GM21515 (cell line): ENCODE results near the gene FAM240A.

Experiments used
- ATAC-seq: cut with Tn5 transposase; IDR thresholded peaks from one replicate; pipeline ENCODE4 v1.9.1; 2021; ENCODE audit not compliant: unreplicated experiment

Gene FAM240A

DNA sequence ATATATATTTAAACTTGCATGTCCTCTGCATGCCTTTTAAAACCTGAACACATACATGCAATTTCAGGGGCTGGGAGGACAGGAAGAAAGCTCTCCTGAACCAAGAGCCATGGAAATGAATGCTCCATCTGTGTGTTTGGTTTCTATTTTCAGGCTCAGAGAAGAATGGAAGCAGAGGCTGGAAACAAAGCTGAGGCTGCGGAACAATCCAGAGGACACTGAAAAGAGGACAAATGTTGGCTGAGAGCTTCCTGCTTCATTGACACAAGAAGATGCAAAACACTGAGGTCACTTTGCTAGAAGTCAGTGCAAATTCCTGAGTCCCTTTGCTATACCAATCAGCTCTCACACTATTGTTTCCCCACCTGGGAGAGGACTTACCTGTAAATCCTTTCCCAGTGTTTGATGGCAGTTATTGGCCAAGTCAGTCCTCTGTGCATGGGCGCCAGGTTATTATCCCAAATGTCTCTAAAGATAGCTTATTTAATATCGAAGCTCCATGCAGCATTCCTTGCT is 12.7 kb downstream of the FAM240A start:
- no peak for ATAC-seq

DNA sequence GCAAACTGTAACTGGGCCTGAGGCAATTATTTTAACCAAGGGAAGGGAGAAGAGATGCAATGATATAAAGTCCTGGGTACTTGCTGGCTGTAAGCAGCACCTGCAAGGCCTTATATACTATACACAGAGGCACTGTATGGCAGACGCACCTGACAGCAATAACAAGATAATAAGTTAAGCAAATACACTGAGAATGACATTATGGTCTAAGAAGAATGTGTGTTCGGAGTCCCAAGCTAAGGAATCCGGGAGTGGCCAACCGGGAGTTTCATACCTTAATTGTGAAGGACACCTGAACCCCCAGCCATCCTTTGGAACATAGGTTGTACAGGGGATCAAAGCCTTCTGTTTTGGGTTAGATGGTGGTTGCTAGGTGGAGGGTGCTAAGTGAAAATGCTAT is 13.7 kb downstream of the FAM240A start:
- ATAC-seq: no peak

DNA sequence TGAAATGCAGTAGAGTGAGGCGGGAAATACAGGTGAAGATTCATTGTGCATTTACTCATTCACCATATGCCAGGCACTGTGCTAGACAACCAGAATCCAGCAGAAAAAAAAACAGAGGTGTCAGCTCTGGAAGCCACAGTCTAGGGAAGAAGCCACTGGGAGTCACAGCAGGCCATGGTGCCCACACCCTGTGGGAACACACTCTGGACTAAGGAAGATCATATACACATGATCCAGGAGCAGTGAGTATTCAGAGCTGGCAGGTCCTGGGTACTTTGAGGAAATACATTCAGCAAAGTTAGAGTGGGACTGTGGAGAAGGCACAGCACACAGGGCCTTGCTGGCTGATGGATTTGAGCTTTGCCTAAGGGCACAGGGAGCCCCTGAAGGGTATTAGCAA is 14.8 kb downstream of the FAM240A start:
- no peak for ATAC-seq

- no peak for ATAC-seq
Measured at GRCh38 chr3:46628901-46629369, 16.6 kb downstream of the FAM240A start.

DNA sequence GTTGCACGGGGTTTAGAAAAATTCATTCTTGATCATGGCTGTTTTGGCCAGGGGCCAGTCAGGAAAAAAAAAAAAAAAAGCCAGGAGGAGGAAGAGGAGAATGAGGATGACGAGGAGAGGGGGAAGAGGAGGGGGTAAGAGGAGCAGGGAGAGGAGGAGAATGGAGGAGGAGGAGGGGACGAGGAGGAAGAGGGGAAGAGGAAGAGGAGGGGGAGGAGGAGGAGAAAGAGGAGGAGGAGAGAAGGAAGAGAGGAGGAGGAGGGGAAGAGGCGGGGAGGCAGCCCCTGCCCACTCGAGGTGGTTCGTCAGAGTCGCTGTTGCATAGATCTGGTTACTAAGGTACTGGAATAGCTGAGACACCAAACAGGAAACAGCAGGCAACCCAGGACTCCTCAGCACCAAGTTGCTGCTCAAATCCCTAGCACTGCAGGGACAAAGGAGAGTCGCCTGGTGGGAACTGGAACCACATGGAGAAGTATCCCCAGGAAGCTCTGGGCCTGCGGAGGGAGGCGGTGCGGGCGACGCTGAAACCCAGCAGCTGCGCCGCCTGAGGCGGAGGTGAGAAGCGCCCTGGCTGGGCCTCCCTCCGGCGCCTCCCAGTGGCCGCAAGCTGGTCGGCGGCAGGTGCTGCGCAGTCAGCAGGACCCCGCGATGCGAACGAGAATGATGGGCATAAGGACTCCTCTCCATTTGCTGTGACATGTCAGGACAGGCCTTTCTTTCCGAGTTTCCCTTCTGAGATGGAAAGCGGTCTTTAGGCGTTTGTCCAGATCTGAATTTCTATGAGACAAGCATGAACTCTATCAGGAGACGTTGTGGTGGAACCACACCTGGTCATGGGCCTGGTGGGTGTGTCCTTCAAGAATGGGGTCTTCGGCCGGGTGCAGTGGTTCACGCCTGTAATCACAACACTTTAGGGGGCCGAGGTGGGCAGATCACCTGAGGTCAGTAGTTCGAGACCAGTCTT is 17.5 kb downstream of the FAM240A start:
- ATAC-seq: peak; percentile 89

DNA sequence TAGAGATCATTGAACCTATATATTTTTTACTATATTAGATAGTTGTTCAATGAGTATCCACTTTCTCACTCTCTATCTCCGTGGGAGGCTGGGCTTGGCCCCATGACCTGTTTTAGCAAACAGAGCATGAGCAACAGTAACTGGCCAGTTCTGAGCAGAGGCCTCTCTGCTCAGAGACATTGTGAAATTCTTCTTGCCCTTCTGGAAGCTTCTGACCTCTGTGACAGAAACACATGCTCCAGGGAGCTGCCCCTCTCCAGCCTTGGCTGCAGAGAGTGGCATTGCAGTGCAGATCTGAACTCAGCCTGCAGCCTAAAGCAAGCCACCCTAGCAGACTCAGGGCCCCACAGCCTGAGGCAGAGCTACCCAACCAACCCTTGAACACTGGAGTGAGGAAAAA is 20.5 kb downstream of the FAM240A start:
- no peak for ATAC-seq

DNA sequence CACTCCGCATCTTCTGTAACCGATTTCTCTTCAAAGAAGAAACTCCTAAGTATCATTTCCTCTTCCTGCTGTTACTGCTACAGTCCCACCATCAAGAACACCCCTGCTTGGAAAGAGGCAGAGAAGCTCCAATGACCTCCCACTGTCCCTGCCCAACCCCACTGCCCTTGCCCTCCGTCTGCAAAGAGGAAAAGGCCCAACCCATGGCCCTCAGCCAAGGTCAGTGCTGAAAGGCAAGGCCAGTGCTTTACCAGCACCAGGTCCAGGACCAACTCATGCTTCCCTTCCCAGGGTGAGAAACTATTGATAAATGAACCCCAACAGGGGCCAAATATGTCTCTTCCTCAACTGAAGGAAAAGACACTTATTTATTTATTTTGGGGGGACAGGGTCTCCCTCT is 22.5 kb downstream of the FAM240A start:
- no peak for ATAC-seq

- no peak for ATAC-seq
Measured at GRCh38 chr3:46639221-46639620, 26.9 kb downstream of the FAM240A start.

DNA sequence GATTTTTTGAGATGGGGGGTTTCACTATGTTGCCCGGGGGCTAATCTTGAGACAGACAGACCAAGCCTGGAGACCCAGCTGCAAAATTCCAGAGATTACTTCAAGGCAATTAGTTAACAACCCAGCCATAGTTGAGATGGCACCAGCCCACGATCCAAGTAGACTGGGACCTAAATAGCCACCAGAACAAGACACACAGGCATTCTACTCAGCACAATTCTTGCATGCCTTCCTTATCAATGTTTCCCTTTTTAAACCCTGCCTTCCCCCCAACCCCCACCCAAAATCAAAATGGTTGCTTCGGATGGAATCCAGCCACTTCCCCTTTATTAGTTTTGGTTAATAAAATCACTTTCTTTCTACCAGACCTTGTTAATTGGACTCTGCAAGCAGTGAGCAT is 28.6 kb downstream of the FAM240A start:
- no peak for ATAC-seq

- ATAC-seq: no peak
Measured at GRCh38 chr3:46642971-46643370, 30.6 kb downstream of the FAM240A start.

GRCh38 chr3:46643701-46644100 is 31.4 kb downstream of the FAM240A start:
- no peak for ATAC-seq

DNA sequence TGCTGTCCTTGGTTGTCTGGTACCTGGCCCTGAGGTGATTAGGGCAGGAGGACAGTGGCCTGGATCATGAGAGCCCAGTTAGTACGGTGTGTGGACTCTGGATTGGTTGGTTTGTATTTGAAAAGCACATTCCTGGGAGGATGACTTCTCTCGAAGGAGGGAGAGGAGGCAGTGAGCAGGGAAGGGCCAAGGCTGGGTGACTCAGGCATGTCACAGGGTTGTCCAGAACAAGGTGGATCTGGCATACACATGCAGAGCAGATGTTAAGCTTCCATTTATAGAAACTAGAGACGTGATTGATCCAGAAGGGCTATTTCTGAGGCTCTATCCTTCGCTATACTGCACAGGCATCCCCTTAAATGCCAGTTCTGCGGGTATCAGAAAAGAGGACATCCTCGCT is 34.4 kb downstream of the FAM240A start:
- no peak for ATAC-seq

- no peak for ATAC-seq
Measured at GRCh38 chr3:46648096-46648495, 35.8 kb downstream of the FAM240A start.

GRCh38 chr3:46649436-46649835 is 37.1 kb downstream of the FAM240A start:
- no peak for ATAC-seq

DNA sequence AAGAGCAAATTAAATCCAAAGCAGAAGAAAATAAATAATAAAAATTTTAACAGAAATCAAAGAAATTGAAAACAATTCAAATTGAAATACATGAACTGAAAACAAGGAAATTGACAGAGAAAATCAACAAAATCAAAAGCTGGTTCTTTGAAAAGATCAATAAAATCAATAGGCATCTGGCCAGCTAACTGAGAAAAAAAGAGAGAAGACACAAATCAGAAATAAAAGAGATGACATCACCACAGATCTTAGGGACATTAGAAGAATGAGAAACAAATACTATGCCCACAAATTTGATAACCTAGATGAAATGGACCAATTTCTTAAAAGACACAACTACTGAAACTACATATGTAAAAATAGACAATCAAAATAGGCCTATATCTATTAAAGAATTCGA is 38.8 kb downstream of the FAM240A start:
- ATAC-seq: no peak

DNA sequence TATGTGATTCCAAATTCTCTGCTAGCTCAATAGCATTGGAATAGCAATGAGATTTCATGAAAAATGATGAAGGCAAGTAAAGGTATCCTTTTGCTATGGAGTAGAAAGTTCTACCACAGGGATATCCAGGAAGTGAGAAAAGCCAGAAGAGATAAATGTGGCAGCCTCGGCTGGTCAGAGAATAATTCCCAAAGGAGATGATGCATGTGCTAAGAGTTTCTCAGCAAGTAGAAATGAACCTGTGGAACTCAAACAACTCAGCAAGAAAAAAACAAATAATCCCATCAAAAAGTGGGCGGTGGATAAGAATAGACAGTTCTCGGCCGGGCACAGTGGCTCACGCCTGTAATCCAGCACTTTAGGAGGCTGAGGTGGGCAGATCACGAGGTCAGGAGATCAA is 42.9 kb downstream of the FAM240A start:
- no peak for ATAC-seq

GRCh38 chr3:46656778-46657556 is 44.6 kb downstream of the FAM240A start:
- no peak for ATAC-seq

GRCh38 chr3:46659285-46659684 is 47.0 kb downstream of the FAM240A start:
- ATAC-seq: no peak

GRCh38 chr3:46660003-46660402 is 47.7 kb downstream of the FAM240A start:
- no peak for ATAC-seq

DNA sequence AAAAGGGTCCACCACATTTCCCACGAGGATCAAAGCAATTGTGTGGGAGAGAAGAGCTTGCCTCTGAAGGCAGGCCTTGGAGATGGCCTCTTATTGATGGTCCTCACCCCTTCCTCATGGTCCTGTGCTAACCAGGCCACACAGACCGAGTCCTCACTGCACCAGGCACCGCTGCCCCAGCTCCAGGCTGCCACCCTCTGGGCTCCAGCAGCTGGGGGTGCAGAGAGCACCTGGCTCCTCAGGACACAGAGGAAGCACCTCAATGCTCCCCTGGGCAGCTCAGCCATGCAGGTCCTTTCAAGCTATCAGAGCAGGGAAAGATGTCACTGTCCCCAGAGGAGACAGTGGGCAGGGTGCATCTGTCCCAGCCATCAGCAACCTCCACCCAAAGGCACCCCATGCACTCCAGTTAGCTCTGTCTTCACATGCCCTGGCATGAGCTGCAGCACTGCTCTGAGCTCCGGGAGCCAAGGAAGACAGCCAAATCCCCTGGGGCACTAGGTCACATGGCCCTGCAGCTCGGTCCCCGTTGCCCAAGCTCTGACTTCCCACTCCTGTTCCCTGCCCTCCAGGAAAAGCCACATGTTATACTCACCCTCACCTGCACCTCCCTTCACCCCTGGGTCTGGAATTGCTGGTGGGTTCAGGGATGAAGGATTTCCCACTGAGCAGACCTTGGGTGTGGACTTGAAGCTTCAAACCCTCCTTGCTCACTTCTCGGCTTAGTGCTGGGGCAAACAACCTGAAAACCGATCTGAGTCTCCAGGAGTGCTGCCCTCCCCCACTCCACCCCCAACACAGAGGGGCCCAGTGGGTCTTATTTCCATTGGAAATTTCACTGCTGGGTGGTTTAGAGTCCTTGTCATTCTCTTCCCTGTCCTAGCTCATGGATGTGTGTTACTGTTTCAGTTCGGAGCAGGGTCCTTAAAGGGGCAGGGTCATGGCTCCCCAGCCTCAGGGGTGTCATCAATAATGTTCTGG is 48.5 kb downstream of the FAM240A start:
- ATAC-seq: no peak
